ENCODE results near the gene SLC9A1.

DNA sequence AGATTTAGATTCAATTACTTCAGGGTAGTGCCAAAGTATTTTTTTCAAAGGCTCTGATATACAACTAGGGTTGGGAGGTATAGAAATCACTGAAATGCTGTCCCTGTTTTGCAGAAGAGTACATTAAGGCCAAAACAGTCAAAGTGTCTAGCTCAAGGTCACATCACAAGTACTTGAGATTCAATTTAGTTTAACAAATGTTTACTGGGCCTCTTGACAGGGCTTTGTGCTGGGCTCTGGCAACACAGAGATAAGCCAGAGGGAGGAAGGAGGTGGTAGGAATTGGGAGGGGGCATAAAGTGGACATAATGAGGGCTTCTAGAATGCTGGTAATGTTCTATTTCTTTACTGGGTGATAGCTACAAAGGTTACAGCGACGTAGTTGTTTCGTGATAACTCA lies 2.3 kb upstream of the SLC9A1 start:
- TF ChIP-seq, protein P1, sequence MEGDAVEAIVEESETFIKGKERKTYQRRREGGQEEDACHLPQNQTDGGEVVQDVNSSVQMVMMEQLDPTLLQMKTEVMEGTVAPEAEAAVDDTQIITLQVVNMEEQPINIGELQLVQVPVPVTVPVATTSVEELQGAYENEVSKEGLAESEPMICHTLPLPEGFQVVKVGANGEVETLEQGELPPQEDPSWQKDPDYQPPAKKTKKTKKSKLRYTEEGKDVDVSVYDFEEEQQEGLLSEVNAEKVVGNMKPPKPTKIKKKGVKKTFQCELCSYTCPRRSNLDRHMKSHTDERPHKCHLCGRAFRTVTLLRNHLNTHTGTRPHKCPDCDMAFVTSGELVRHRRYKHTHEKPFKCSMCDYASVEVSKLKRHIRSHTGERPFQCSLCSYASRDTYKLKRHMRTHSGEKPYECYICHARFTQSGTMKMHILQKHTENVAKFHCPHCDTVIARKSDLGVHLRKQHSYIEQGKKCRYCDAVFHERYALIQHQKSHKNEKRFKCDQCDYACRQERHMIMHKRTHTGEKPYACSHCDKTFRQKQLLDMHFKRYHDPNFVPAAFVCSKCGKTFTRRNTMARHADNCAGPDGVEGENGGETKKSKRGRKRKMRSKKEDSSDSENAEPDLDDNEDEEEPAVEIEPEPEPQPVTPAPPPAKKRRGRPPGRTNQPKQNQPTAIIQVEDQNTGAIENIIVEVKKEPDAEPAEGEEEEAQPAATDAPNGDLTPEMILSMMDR (IDR thresholded peaks at IDR 0.05), result no peak
- no peak for TF ChIP-seq POLR2A (IDR thresholded peaks at IDR 0.05)
- TF ChIP-seq POLR2AphosphoS5 (IDR thresholded peaks at IDR 0.05), result no peak

Measured in breast epithelium (tissue), 3 donors.